ENCODE results near the gene MYZAP. TPM values are rescaled to one million over a fixed set of nuclear protein-coding genes. Genes with fewer than 3 reads are reported as not detected.

The MYZAP gene
- total RNA-seq, 1 experiment from 2014 or later, result 6.0 TPM

DNA sequence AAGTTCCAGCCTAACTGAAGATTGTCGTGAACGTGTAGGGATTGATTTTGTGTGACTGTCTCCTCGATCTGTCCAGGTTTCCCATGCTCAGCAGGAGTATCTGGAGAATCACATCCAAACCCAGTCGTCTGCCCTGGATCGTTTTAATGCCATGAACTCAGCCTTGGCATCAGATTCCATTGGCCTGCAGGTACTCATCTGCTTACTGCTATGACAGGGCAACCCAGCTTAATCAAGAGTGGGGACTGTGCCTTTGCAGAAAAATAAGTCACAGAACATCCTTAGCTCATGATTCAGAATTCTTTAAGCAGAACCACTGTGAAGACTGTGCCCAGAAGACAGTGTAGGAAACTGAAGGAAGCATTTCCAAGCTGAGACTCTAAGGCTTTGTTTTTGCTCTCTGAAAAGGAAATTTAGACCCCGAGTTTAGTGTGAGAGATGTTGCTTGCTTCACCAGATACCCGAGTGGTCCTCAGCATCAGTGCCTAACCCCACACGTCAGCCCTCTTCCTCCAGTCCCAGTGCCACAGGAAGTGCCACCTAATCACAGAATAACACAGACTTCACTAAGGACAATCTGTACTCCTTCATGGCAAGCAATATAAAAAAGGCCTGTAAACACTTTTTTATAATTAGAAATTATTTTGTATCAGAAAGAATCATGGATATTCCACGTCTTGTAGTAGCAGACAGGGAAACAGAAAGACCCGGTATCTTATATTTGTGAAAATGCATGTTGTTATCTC is 34.2 kb downstream of the MYZAP start:
- no peak for ATAC-seq
- H3K27ac ChIP-seq (ENCODE audit: low read length), result no peak overlapping the region
- TF ChIP-seq, protein P1, sequence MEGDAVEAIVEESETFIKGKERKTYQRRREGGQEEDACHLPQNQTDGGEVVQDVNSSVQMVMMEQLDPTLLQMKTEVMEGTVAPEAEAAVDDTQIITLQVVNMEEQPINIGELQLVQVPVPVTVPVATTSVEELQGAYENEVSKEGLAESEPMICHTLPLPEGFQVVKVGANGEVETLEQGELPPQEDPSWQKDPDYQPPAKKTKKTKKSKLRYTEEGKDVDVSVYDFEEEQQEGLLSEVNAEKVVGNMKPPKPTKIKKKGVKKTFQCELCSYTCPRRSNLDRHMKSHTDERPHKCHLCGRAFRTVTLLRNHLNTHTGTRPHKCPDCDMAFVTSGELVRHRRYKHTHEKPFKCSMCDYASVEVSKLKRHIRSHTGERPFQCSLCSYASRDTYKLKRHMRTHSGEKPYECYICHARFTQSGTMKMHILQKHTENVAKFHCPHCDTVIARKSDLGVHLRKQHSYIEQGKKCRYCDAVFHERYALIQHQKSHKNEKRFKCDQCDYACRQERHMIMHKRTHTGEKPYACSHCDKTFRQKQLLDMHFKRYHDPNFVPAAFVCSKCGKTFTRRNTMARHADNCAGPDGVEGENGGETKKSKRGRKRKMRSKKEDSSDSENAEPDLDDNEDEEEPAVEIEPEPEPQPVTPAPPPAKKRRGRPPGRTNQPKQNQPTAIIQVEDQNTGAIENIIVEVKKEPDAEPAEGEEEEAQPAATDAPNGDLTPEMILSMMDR (conservative IDR thresholded peaks at IDR 0.05; ENCODE audit: low read depth, low read length), result no peak
- TF ChIP-seq EZH2phosphoT487 (IDR thresholded peaks at IDR 0.05; ENCODE audit: borderline replicate concordance, low read length) (no peak), EZH2 (IDR thresholded peaks at IDR 0.05; ENCODE audit: low read length, unreplicated experiment) (no peak)
- CTCF ChIA-PET, result no interaction called here
- H3K4me1 ChIP-seq (ENCODE audit: insufficient read depth, low read length), result 0 out of 2 replicates have a peak, but pooled peaks cover 3% of the 10 kb centered on the region
- H3F3A ChIP-seq (ENCODE audit: low read length, unreplicated experiment), result no peaks in the 10 kb centered on the region
- no peaks in the 10 kb centered on the region for H4K20me1 ChIP-seq (ENCODE audit: low read length)
- no peaks in the 10 kb centered on the region for H3K36me3 ChIP-seq (ENCODE audit: low read depth, low read length)
- BruUV-seq (replicated peaks), result no TSS peak
- DNase-seq, result no peak
- intact Hi-C loops (cut with micrococcal nuclease), result no loop called here
- H3K79me2 ChIP-seq (ENCODE audit: low read length), result no peaks in the 10 kb centered on the region
- H3K4me3 ChIP-seq (ENCODE audit: low read length), result no peak overlapping the region
- no peaks in the 10 kb centered on the region for H3K9me2 ChIP-seq (replicated peaks; ENCODE audit: low read length)
- H3K4me2 ChIP-seq (ENCODE audit: low read length), result no peak overlapping the region
- no peaks in the 10 kb centered on the region for H3K9me3 ChIP-seq (ENCODE audit: low read length)
- H2AFZ ChIP-seq (ENCODE audit: low read length), result no peak overlapping the region
- POLR2A ChIA-PET (ENCODE audit: unreplicated experiment), result no interaction called here
- H3K27me3 ChIP-seq (ENCODE audit: low read length), result no peaks in the 10 kb centered on the region
- H3K9ac ChIP-seq (ENCODE audit: low read length), result no peak overlapping the region

DNA sequence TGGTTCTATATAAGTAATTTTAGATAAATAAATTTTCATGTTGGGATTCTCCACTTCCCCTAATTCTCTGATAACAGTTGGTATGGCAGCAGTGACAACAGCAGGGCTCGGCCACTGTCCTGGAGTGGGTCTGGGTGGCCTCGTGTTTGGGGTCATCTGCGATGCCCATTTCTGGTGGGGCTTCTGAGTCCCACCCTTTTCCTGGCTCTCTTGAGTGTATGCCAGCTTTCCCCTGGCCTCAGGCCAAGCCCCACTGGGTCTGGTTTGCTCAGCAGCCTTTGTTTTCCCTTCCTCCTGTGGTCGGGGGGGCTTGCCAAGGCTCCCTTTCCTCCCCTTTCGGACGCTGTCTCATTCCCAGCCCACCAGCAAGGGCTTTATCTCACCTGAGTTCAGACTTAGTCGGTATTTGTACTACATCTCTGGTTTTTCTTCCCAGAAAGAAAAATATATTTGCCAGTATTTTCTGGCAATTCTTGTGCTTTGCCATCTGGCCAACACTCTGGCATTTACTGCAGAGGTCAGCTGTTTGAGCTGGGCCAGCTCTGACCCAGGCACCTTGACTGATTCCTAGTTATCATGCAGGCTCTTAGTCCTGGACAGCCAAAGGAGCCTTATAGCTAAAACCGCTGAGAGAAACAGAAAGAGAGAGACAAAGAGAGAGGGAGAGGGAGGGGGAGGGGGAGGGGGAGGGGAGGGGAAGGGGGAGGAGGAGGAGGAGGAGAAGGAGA is 35.2 kb downstream of the MYZAP start:
- Histone ChIP-seq H3K79me2 (ENCODE audit: low read length) (no peaks in the 10 kb centered on the region), H3K36me3 (ENCODE audit: low read depth, low read length) (no peaks in the 10 kb centered on the region), H3K9ac (ENCODE audit: low read length) (no peak overlapping the region), H3K9me2 (replicated peaks; ENCODE audit: low read length) (no peaks in the 10 kb centered on the region), H3K4me3 (ENCODE audit: low read length) (no peak overlapping the region), H2AFZ (ENCODE audit: low read length) (no peak overlapping the region), H3K4me1 (ENCODE audit: insufficient read depth, low read length) (0 out of 2 replicates have a peak, but pooled peaks cover 3% of the 10 kb centered on the region), H3K27me3 (ENCODE audit: low read length) (no peaks in the 10 kb centered on the region), H3K9me3 (ENCODE audit: low read length) (no peaks in the 10 kb centered on the region), H4K20me1 (ENCODE audit: low read length) (no peaks in the 10 kb centered on the region), H3K4me2 (ENCODE audit: low read length) (no peak overlapping the region), H3K27ac (ENCODE audit: low read length) (no peak overlapping the region), H3F3A (ENCODE audit: low read length, unreplicated experiment) (no peaks in the 10 kb centered on the region)
- ATAC-seq (no peak), DNase-seq (no peak)
- POLR2A ChIA-PET (ENCODE audit: unreplicated experiment), result no interaction called here
- no TSS peak for BruUV-seq (replicated peaks)
- CTCF ChIA-PET, result no interaction called here
- intact Hi-C loops (cut with micrococcal nuclease), result no loop called here
- no peak for TF ChIP-seq EZH2phosphoT487 (IDR thresholded peaks at IDR 0.05; ENCODE audit: borderline replicate concordance, low read length)
- TF ChIP-seq, protein P1 (conservative IDR thresholded peaks at IDR 0.05; ENCODE audit: low read depth, low read length), result no peak
- no peak for TF ChIP-seq EZH2 (IDR thresholded peaks at IDR 0.05; ENCODE audit: low read length, unreplicated experiment)

All from PC-3 (cell line).